ENCODE data around the gene RIC8B.
"Not testable (repeated sequence)": the region's sequence is repeated elsewhere in the genome, so short reads cannot be mapped to it uniquely, and the experiment has no call there.

Gene RIC8B, protein sequence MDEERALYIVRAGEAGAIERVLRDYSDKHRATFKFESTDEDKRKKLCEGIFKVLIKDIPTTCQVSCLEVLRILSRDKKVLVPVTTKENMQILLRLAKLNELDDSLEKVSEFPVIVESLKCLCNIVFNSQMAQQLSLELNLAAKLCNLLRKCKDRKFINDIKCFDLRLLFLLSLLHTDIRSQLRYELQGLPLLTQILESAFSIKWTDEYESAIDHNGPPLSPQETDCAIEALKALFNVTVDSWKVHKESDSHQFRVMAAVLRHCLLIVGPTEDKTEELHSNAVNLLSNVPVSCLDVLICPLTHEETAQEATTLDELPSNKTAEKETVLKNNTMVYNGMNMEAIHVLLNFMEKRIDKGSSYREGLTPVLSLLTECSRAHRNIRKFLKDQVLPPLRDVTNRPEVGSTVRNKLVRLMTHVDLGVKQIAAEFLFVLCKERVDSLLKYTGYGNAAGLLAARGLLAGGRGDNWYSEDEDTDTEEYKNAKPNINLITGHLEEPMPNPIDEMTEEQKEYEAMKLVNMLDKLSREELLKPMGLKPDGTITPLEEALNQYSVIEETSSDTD

DNA sequence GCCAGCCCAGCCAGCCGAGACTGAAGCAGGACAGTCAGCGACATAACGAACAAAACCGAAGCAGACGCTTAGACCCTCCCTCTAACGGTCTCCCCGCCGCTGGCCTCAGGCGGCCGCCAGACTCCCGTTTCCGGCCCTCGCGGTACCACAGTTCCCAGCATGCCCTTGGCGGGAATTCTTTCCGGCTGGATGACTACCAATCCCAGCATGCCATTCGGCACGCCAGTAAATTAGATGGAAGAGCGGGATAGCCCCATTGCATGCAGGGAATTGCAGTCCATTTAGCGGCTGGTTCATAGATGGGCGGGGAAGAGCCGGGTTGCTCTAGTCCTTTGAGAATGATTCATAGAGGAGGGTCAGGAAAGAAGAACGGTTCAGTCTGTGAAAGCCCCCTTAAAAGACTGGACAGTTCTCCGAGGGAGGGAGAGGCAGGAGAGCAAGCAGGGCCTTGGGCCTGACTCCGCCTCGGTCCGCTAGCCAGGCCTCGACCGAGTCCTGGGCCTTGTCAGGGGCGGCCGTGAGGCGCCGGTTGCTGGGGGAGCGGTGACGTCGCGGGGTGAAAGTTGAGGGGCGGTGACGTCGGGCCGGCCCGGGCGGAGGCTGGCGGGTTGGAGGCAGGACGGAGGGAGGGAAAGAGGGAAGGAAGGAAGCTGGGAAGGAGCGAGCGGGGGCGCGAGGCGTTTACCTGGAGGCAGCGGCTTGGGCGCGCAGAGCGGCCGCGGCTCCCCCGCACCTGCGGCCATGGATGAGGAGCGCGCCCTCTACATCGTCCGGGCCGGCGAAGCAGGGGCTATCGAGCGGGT lies at the start of gene RIC8B:
Gene RIC8B, plus strand, starts transcription at position 678 of the 803 bp plus-strand sequence. Its CDS starts 64 bp downstream, at position 742.
- peak; percentile 100 for DNase-seq

DNA sequence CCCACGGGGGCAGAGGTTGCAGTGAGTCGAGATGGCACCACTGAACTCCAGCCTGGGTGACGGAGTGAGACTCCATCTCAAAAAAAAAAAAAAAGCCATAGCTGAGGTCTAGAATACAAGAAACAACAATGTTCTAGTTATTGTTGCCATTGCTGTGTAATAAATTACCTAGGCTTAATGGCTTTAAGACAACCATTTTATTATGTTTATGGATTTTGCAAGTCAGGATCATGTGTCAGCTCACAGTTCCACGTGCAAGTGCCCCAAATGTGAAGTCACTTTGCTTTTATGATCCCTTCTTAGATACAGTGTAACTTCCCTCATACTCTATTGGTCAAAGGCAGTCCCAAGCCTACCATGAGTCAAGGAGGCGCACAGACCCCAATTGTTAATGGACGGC lies 49.5 kb upstream of the RIC8B start:
- no peak for DNase-seq

DNA sequence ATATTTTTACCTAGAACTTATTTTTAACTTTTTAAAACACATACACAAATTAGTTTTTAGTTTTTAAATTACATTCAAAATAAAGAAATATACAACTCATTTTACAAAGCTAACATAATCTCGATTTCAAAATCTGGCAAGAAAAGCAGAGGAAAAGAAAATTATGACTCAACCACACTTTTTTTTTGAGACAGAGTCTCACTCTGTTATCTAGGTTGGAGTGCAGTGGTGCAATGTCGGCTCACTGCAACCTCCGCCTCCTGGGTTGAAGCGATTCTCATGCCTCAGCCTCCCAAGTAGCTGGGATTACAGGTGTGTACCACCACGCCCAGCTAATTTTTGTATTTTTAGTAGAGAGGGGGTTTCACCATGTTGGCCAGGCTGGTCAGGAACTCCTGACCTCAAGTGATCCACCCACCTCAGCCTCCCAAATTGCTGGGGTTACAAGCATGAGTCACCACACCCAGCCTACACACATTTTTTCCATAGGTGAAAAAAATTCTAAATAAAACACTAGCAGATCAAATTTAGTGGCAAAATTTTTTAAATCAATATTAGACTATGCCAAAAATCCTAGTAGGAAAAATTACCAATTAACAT lies 47.8 kb upstream of the RIC8B start:
- DNase-seq = not testable (repeated sequence)

DNA sequence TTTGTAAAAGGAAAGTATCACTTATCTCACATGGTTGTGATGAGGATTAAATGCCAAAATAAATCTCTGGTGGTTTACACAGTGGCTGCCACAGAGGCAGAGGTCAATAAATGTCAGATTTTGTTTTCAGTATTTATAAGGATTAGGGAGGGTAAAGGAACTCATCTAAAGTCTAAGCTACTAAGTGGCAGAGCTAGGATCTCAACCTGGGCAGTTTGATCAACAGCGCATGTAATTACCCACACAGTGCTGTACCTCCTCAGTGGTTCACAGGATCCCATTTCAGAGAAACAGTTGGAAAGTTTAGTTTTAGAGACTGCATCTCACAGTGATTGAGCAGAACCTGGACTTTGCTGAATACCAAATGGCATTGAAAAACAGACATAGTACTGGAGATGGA lies 44.9 kb upstream of the RIC8B start:
- no peak for DNase-seq

DNA sequence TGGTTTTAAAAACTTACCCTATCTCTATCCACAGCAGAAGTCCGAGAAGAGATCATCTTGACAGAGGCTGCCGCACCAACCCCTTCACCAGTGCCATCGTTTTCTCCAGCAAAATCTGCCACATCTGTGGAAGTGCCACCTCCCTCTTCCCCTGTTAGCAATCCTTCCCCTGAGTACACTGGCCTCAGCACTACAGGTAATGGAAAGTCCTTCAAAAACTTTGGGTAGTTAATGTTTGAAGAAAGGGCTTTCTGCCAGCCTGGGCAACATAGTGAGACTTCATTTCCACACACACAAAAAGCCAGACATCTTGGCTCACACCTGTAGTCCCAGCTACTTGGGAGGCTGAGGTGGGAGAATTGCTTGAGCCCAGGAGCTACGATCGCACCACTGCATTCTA lies 41.6 kb upstream of the RIC8B start:
- DNase-seq = no peak

DNA sequence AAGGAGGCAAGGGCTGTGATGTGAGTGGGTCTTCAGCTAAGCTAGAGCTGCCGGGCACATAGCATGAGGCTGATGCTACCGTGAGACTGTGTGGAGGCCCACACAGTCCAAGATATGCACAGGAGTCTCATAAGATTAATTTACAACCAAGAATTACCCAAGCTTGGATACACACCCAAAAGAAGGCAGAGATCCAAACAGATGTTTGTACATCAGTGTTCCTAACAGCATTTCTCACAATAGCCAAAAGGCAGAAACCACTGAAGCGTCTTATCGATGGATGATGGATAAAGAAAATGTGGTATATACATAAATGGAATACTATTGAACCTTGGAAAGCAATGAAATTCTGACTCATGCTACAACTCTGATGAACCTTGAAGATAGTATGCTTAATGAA lies 40.8 kb upstream of the RIC8B start:
- no peak for DNase-seq

DNA sequence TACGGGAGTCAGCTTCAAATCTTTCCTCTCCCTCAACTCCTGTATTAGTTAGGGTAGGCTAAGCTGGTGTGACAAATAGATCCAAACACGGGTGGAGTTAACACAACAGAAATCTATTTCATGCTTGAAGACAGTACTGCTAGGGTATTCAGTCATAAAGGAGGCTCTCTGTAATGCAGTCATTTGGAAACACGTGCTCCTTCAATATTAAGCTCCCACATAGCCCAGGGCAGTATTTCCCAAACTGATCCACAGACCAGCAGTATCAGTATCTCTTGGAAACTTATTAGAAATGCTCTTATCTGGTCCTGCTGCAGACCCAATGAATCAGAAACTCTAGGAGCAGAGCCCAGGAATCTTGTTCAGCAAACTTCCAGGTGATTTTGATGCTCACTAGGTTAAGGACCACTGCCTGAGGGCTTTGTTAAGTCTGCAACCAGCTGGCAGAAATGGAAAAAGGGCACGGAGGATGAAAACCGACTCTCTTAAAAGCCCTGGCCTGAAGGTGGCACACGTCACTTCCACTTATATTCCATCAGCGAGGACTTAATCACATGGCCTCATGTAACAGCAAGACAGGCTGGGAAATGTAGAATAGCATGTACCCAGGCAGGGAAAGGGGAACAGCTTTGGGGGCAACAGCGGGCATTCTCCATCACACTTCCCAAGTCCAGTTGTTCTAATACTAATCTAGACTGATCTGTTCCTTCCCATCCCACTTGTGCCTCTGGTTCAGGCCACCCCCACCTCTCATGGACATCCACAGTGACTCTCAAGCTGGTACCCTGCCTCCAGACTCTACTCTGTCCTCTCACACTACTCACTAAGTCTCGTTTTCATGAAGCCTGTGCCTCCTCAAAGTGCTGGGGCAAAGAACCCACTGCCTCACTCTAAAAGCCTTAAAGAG lies 38.2 kb upstream of the RIC8B start:
- no peak for DNase-seq

DNA sequence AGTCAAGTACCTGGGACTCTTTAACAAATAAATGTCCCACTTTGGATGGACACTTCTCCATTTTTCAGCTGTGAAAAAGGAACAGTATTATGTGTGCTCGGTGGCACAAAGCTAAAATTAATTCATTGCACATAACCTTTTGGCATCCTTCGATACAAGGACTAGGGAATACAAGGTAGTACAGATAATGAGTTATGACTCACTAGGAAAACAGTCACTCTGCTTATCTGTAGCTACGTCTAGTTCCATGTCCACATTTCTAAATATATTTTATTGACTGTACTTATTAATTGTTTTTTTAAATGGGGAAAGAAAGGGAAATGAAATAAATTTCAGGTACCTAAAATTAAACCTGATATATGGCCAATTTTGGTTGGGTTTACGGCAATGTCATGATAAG lies 35.2 kb upstream of the RIC8B start:
- no peak for DNase-seq

DNA sequence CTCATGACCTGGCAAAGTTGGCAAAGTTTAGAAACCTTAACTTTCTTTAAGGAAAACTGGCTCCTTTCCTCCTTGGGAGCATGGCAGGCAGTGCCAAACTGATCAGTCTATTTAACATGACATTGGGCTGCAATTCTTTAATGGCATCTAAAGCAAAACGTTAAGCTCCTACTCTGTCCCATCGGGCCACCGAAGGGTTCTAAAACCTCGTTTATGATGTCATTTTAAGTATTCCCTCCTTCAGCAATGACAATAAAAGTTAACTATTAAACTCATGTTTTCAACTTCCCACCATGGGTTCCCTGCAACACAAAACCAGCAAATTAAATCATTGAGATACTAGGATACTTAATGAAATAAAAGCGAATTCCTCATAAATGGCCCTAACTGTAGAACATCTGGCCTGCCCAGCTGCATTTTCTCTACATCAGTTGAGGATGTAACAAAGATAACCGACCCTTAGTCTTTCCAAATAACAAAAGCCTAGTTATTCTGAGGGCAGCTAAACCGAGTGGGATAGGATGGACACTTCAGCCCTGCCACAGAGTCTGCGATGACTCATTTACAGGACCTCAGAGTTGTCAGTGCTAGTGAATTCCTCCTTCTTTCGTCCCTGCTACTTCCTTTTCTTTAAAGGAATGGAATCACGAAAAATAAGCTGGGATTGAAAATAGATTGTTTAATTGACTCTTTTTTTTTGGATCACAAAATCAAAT lies 34.5 kb upstream of the RIC8B start:
- no peak for DNase-seq

DNA sequence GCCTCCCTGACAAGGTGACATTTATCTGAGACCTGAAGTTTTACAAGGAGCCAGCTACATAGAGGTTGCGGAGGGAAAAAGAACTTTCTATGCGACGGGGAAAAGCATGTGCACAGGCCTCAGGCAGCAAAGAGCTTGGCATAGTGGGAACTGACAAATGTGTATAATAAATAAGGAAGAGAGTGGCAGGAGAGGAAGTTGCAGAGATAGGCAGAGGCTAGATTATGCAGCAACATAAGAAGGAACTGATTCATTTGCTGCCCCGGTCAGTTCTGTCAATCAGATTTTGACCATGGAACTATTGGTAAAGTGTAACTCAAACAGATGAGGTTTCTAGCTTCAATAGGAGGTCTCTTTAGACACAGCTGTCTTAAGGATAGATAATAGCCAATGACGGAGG lies 33.7 kb upstream of the RIC8B start:
- DNase-seq = no peak

DNA sequence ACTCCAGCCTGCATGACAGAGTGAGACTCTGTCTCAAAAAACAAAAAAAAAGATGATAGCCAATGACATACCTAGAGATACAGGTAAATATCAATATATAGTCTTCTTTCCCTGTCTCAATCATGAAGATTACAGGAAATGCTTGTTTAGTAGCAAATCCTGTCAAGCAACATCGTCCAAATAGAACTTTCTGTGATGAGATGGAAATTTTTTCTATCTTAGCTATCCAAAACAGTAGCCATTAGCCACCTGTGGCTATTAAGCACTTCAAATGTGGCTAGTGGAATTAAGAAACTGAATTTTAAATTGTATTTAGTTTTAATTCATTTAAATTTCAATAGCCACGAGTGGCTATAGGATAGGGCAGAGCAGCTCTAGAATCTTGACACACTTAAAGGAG lies 33.2 kb upstream of the RIC8B start:
- DNase-seq = no peak

DNA sequence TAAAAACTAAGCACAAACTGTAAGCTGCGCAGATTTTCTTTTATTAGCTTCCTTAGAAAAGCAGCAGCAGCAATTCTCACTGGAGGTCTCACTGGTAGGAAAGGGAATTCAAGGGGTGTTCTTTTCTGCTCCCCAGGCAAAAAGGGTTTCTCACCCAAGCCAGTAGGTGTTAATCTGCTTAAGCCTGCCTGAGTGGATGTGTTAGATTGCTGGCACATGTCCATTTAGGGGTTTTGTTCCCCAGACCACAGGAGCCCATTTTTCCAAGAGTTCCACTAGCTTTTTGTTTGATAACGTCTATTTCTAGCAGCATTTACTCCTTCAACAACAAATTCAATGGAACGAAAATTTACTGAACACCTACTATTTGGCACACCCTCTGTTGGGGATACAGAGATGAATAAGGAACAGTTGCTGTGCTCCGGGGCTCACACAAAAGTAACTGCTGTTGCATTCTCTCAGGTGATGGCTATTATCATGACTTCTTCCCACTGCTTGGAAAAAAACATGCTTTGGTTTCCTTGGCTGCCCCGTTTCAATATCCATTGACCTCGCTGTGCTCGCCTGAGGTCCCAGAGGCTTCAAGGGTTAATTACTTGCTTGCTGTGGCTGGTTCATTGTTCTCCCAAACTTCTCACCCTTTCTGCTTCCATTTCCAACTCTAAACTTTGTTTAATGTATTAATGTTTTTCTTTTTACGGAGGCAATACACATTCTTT lies 31.1 kb upstream of the RIC8B start:
- no peak for DNase-seq

DNA sequence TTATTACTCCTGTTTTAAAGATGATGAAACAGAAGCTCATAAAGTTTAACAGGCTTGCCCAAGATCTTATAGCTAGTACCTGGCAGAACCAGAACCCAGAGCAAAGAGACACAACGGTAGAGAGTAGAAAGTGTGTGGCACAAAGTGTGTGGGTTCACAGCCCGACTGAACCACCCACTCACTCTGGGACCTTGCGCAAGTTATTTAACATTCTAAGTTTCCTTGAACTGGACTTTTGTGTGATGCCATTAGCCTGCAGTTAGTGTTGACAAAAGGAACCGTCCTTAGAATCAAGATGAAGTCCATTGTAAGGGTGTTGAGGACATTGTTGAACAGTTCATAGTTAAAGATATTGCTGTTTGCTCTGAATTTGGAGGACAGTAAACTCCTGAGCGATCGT lies 29.9 kb upstream of the RIC8B start:
- DNase-seq = no peak

DNA sequence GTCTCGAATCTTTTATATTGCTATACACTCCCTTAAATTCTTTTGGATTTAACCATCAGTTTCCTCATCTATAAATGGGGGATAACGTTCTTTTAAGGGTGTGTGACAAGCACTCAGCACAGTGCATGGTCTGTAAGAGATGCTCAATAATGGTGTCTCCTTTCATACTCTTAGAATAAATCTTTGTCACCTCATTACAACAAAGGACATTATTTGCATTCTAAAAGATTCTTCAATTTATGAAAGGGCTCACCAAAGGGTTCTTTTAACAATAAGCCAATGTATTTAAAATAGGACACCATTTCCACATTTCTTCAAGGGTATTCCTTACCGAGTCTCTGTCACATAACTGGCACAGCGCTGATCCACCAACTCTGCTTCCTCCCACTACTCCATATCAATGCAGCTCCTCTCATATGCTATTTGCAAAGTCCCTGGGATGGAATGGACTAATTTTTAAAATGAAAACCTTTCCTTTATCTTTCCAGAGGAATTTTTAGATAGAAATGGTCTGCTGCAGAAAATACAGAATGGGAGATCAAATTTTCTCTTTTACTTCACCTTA lies 29.2 kb upstream of the RIC8B start:
- DNase-seq = no peak

DNA sequence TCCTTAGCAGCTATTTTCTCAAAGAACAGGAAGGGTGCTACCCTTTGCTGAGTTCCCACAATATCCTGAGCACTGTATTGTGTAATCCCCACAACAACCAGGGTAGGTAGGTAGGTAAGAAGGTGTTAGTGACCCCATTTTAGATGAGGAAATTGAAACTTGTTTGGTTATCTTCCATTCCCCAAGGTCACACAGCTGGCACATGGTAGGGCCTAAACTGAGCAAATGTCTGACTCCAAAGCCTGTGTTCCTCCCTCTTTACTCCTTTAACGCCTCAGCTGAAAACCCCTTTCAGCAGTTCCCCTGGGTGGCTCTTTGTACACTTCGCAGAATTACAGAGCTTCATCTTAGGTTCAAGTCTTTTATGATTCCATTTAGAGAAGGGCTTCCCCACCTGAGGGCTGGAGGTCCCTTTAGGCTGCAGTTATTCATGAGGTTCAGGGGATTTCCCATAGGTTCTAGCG lies 26.5 kb upstream of the RIC8B start:
- DNase-seq = peak; percentile 32

DNA sequence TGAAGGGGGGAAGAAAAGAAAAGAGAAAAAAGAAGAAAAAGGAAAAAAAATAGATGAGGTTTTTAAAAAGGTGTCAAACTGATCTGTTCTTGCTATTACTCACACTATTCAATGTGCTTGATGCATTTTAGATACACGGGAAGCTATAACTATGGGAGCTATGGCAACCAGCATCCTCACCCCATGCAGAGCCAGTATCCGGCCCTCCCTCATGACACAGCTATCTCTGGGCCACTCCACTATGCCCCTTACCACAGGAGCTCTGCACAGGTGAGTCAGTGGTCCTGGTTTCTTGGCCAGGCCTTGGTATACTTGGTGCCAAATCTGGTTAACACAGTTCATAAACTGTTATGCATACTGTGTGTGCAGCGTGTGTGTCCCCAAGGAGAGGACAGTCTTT lies 24.0 kb upstream of the RIC8B start:
- no peak for DNase-seq

DNA sequence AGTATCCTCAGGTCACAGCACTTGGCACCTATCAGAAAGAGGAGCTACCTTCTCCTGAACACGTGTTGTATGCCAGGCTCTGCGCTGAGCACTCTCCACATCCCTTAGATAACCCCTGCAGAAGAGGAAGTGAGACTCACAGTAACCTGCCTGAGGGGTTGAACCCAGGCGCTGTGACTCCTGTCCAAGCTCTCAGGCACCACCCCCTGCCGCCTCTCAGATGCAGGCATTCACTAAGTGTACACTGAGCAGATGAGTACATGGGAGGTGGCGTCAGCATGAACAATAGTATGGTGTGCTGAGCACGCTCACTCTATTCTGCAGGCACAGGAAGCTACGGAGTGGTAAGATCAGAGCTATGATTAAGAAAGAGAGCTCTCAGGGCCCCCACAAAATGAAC lies 21.0 kb upstream of the RIC8B start:
- no peak for DNase-seq

DNA sequence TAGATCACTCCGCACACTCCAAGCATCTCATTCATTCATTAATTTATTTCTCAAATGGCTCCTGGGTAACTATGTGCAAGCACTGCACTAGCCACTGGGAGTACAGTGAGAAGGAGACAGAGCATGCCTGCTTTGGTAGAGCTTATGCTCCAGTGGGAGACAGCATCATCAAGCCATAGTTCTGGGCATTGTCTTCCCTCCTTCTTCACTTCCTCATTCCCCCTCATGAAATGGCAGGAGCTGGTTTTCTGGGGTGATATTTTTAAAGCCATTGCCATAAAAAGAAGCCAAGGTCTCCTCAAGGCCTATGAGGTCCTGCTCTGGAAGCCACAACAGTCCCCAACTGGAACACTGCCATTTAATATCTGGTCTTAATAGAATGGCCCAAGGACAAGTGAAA lies 20.2 kb upstream of the RIC8B start:
- no peak for DNase-seq

DNA sequence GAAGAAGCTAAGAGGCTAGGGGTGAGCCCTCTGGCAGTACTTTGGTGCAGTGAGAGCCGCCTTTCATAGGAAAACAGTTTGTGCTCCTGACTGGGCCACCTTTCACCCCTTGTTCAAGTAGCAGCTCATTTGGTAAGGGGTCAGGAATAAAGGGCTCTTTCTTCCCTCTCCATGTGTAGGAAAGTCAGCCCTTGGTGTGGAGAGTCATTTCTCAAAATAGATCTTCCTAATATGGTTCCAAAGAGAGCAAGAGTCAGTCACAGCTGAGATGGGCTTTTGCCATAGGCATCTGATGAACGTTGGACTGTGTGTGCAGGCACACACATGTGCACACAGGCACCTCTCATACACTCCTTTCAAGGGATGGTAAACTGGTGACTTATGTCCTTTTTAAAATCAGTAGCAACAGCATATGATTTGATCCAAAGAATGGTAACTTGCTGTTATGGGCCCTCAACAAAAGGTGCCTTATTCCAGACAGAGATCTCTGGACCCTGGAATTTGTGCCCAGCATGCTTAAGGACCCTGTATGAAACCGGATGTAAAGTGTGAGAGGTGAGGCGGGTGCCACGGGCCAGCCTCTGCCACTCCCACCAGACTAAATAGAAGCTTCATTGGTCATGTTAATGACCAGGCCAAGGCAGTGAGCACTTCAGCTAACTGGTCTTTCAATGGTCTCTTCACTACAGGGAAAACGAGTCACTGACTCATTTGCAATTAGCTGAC lies 16.7 kb upstream of the RIC8B start:
- no peak for DNase-seq

Measured in retina (tissue), 1 donor.